GM12891 (cell line): ENCODE data around the gene CAPN5.
A peak's percentile ranks its signal among the peaks of the same experiment; 100 is the strongest.

Source experiments
- DNase-seq: peaks from one replicate; pipeline ENCODE4 v3.0.0; 2011; ENCODE audit warnings: low spot score; ENCODE audit not compliant: insufficient read length
- FAIRE-seq: peaks from 2 replicates; lab custom pipeline; 2011; peaks lifted over from hg19 to GRCh38; lab: Jason Lieb, UNC
- PAX5 ChIP-seq: IDR thresholded peaks from 2 replicates; pipeline ENCODE4 v1.6.1; 2011; ENCODE audit warnings: low read length, moderate library complexity, mild to moderate bottlenecking; ENCODE audit not compliant: insufficient read depth, severe bottlenecking
- POLR2A ChIP-seq: IDR thresholded peaks from 2 replicates; pipeline ENCODE4 v1.6.1; 2011; ENCODE audit warnings: low read depth, low read length, control low read depth
- POLR2AphosphoS5 ChIP-seq: IDR thresholded peaks from 2 replicates; pipeline ENCODE4 v1.6.1; 2011; ENCODE audit warnings: low read depth, low read length, control low read depth
- POU2F2 ChIP-seq: IDR thresholded peaks from 2 replicates; pipeline ENCODE4 v1.6.1; 2011; ENCODE audit warnings: low read depth, mild to moderate bottlenecking, control low read depth, low read length, moderate library complexity
- SPI1 ChIP-seq: IDR thresholded peaks from 2 replicates; pipeline ENCODE4 v1.6.1; 2011; ENCODE audit warnings: low read depth, low read length, control low read depth
- TAF1 ChIP-seq: IDR thresholded peaks from 2 replicates; pipeline ENCODE4 v1.6.1; 2011; ENCODE audit warnings: low read depth, low read length, control low read depth

CAPN5 gene

GRCh38 chr11:77144196-77144856, 77.6 kb downstream of the CAPN5 start:
- DNase-seq (no peak), FAIRE-seq (no peak)
- TF ChIP-seq POLR2AphosphoS5 (no peak), POLR2A (no peak), TAF1 (no peak), POU2F2 (no peak), SPI1 (no peak), PAX5 (no peak)

- DNase-seq (no peak), FAIRE-seq (no peak)
- TF ChIP-seq PAX5 (no peak), POLR2AphosphoS5 (no peak), POLR2A (no peak), SPI1 (no peak), TAF1 (no peak), POU2F2 (no peak)
Measured at GRCh38 chr11:77144857-77145428, 78.2 kb downstream of the CAPN5 start.

GRCh38 chr11:77146261-77147035, 79.7 kb downstream of the CAPN5 start:
- DNase-seq (no peak), FAIRE-seq (no peak)
- TF ChIP-seq TAF1 (no peak), PAX5 (no peak), POLR2AphosphoS5 (no peak), SPI1 (no peak), POLR2A (no peak), POU2F2 (no peak)

GRCh38 chr11:77147036-77147315, 80.2 kb downstream of the CAPN5 start:
- DNase-seq (no peak), FAIRE-seq (no peak)
- TF ChIP-seq TAF1, result no peak
- TF ChIP-seq PAX5, result no peak

- peak; percentile 62 for DNase-seq
- no peak for FAIRE-seq
- TF ChIP-seq PAX5 (no peak), SPI1 (no peak), POLR2AphosphoS5 (no peak), TAF1 (no peak), POU2F2 (no peak), POLR2A (no peak)
Measured at GRCh38 chr11:77147668-77148321, 81.0 kb downstream of the CAPN5 start.

GRCh38 chr11:77148963-77149715, 82.4 kb downstream of the CAPN5 start:
- no peak for TF ChIP-seq POU2F2
- TF ChIP-seq POLR2A, result no peak
- TF ChIP-seq SPI1, result no peak
- no peak for TF ChIP-seq POLR2AphosphoS5
- TF ChIP-seq PAX5, result no peak
- TF ChIP-seq TAF1, result no peak
- DNase-seq, result no peak
- FAIRE-seq, result no peak

- DNase-seq (no peak), FAIRE-seq (no peak)
- TF ChIP-seq TAF1 (no peak), POLR2AphosphoS5 (no peak), PAX5 (no peak), POLR2A (no peak), SPI1 (no peak), POU2F2 (no peak)
Measured at GRCh38 chr11:77149716-77150392, 83.1 kb downstream of the CAPN5 start.

- no peak for DNase-seq
- no peak for FAIRE-seq
- TF ChIP-seq POLR2AphosphoS5 (no peak), TAF1 (no peak), POLR2A (no peak), POU2F2 (no peak), PAX5 (no peak), SPI1 (no peak)
Measured at GRCh38 chr11:77150836-77151235, 84.1 kb downstream of the CAPN5 start.
